Measurements from ENCODE around the gene APCDD1. TPM values are rescaled to one million over a fixed set of nuclear protein-coding genes. Genes with fewer than 3 reads are reported as not detected.

The APCDD1 gene
- total RNA-seq, 4 donors from 2014 or later, result 47.6 to 191 (median 118) TPM

GRCh38 chr18:10419420-10420103 lies 34.9 kb upstream of the APCDD1 start:
- TF ChIP-seq CTCF (IDR thresholded peaks at IDR 0.05; ENCODE audit: low read depth), result no peak

GRCh38 chr18:10420561-10421352 lies 33.7 kb upstream of the APCDD1 start:
- no peak for TF ChIP-seq CTCF (IDR thresholded peaks at IDR 0.05; ENCODE audit: low read depth)

- no peak for TF ChIP-seq CTCF (IDR thresholded peaks at IDR 0.05; ENCODE audit: low read depth)
These were observed 32.6 kb upstream of the APCDD1 start for GRCh38 chr18:10421859-10422258.

GRCh38 chr18:10422731-10423130 lies 31.7 kb upstream of the APCDD1 start:
- TF ChIP-seq CTCF (IDR thresholded peaks at IDR 0.05; ENCODE audit: low read depth), result no peak

GRCh38 chr18:10424585-10425307 lies 29.7 kb upstream of the APCDD1 start:
- no peak for TF ChIP-seq CTCF (IDR thresholded peaks at IDR 0.05; ENCODE audit: low read depth)

- no peak for TF ChIP-seq CTCF (IDR thresholded peaks at IDR 0.05; ENCODE audit: low read depth)
These were observed 23.8 kb upstream of the APCDD1 start for GRCh38 chr18:10430677-10431076.

GRCh38 chr18:10431680-10432079 lies 22.8 kb upstream of the APCDD1 start:
- TF ChIP-seq CTCF (IDR thresholded peaks at IDR 0.05; ENCODE audit: low read depth), result no peak
